GM12892 (cell line): Measurements from ENCODE around the gene TTYH2.

Experiments
- POLR2A ChIP-seq: IDR thresholded peaks from 2 replicates; pipeline ENCODE4 v1.6.1; 2011; ENCODE audit warnings: low read depth, low read length, control low read depth
- POLR2AphosphoS5 ChIP-seq: IDR thresholded peaks from 2 replicates; pipeline ENCODE4 v1.6.1; 2011; ENCODE audit warnings: low read depth, low read length, control low read depth
- TAF1 ChIP-seq: IDR thresholded peaks from 2 replicates; pipeline ENCODE4 v1.6.1; 2011; ENCODE audit warnings: low read depth, mild to moderate bottlenecking, control low read depth, low read length, borderline replicate concordance

GRCh38 chr17:74231928-74232907, 18.8 kb downstream of the TTYH2 start:
- TF ChIP-seq POLR2AphosphoS5 (no peak), POLR2A (no peak), TAF1 (no peak)
